ENCODE data around the gene DNM1.

Gene DNM1

GRCh38 chr9:128285033-128285784 is 82.0 kb downstream of the DNM1 start:
- FAIRE-seq (no peak), DNase-seq (ENCODE audit: insufficient read length, low spot score) (no peak)
- no peak for TF ChIP-seq CTCF (IDR thresholded peaks at IDR 0.05; ENCODE audit: insufficient read depth, missing control alignments)

- DNase-seq (ENCODE audit: insufficient read length, low spot score) (no peak), FAIRE-seq (no peak)
- TF ChIP-seq CTCF (IDR thresholded peaks at IDR 0.05; ENCODE audit: insufficient read depth, missing control alignments), result no peak
These were observed 83.3 kb downstream of the DNM1 start for GRCh38 chr9:128286440-128286839.

DNA sequence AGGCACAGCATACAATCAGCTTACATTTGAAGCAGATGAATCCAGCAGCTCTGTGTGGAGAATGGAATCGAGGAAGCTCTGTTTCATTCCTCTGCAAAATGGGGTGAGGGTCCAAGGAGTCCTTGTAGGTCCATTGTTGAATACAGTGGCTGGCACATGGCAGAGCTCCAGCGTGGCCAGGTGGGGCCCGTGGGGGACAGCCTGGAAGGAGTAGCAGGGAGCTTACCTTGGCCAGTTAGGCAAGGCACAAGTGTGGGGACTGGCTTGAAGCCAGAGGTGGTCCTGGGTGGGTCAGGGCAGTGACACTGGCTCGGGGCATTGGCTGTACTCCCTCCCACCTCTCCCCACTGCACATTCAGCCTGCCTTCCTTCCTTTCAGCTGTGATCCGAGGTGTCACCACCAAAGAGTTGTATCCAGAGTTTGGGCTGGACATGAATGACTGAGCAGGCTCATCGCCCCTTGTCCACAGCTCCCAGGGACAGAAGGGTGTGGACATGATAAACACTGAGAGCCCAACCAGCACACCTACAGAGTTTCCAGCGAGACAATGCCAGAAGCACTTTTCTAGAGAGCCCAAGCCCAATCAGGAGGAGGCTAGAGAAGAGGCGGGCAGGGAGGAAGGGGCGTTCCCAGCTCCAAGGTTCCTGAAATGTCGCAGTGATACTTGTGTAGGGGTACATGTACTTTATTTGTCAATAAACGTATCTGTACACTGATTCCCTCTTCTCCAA is 85.3 kb downstream of the DNM1 start:
- TF ChIP-seq CTCF (IDR thresholded peaks at IDR 0.05; ENCODE audit: insufficient read depth, missing control alignments), result no peak
- FAIRE-seq (no peak), DNase-seq (ENCODE audit: insufficient read length, low spot score) (no peak)

DNA sequence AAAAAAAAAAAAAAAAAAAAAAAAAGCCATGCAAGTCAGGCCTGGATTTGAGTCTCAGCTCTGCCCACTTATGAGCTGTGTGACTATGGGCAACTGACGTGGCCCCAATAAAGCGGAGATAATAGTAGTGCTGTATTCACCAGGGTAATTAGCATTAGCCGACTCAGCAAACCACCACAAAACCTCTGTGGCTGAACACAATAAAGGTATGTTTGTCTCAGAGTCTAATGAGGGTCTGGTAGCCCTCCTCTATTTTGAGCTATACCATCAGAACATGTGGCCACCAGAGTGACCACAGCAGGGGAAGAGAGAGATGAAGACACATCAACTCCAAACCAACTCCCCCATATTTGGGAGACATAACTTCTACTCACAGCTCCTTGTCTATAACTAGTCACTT is 88.8 kb downstream of the DNM1 start:
- TF ChIP-seq CTCF (IDR thresholded peaks at IDR 0.05; ENCODE audit: insufficient read depth, missing control alignments), result no peak
- no peak for DNase-seq (ENCODE audit: insufficient read length, low spot score)
- FAIRE-seq, result no peak

DNA sequence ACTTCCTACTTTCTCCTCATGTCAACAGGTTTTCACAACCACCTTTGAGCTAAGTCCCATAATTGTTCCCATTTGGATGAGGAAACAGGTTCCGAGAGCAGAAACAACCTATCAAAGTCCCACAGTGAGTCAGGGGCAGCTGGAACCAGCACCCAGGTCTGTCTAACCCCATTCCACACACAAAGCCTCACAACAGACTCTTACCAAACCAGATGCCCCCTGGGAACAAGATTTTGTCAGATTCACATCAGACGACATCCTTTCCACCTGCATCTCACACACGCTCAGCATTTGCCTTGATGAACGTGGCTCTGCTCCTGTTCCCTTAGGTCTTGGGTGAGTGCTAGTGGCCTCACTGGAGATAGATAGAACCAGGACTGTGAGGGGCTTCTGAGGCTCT is 89.9 kb downstream of the DNM1 start:
- FAIRE-seq, result no peak
- no peak for TF ChIP-seq CTCF (IDR thresholded peaks at IDR 0.05; ENCODE audit: insufficient read depth, missing control alignments)
- DNase-seq (ENCODE audit: insufficient read length, low spot score), result no peak

GRCh38 chr9:128294142-128294541 is 91.0 kb downstream of the DNM1 start:
- TF ChIP-seq CTCF (IDR thresholded peaks at IDR 0.05; ENCODE audit: insufficient read depth, missing control alignments), result no peak
- FAIRE-seq (no peak), DNase-seq (ENCODE audit: insufficient read length, low spot score) (no peak)

Measured in D721Med (cell line).